Upper lobe of left lung (tissue), 4 donors: ENCODE data around the gene APBA1.

Experiments used
- EP300 ChIP-seq, 4 donors: sonication (generic); formaldehyde crosslinking; IDR thresholded peaks; one replicate each; pipeline ENCODE4 v1.5.1; 2017; ENCODE audit warnings: antibody characterized with exemption in 4 of 4, control low read depth in 2 of 4
- TF ChIP-seq, protein P1 (sequence below), 6 experiments: fragments of 450-650 bp in 4 of 6; fragments of 200-600 bp in 2 of 6; sonication (generic) in 2 of 6; IDR thresholded peaks; one replicate each; pipeline ENCODE4 v1.5.1; 2016 to 2019; ENCODE audit warnings: antibody characterized with exemption in 6 of 6

DNA sequence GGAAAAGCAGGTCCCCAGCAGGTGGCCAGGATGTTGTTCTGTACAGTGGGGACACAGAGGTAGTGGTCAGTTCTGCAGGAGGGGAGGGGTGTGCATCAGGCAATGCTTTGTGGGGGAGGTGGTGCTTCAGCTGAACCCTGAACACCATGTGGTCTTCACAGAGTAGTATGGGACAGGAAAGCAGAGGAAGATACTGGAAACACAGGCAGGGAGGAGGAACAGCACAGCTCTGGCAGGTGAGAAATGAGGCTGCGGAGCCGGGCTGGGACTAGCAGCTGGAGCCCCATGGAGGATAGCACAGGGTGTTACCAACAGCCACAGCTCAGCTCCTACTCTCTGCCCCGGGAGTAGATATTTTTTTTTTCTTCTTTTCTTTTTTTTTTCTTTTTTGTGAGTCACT is 185.7 kb downstream of the APBA1 start:
- TF ChIP-seq, protein P1, sequence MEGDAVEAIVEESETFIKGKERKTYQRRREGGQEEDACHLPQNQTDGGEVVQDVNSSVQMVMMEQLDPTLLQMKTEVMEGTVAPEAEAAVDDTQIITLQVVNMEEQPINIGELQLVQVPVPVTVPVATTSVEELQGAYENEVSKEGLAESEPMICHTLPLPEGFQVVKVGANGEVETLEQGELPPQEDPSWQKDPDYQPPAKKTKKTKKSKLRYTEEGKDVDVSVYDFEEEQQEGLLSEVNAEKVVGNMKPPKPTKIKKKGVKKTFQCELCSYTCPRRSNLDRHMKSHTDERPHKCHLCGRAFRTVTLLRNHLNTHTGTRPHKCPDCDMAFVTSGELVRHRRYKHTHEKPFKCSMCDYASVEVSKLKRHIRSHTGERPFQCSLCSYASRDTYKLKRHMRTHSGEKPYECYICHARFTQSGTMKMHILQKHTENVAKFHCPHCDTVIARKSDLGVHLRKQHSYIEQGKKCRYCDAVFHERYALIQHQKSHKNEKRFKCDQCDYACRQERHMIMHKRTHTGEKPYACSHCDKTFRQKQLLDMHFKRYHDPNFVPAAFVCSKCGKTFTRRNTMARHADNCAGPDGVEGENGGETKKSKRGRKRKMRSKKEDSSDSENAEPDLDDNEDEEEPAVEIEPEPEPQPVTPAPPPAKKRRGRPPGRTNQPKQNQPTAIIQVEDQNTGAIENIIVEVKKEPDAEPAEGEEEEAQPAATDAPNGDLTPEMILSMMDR (IDR thresholded peaks at IDR 0.05): no peak
- no peak for TF ChIP-seq EP300 (IDR thresholded peaks at IDR 0.05)
